CD4-positive, alpha-beta T cell treated with Interleukin-12 subunit alpha and Interleukin-12 subunit beta, for 1 hour (primary cell): ENCODE data around the gene NOC4L.
"Not testable (repeated sequence)": the region's sequence is repeated elsewhere in the genome, so short reads cannot be mapped to it uniquely, and the experiment has no call there.

Source experiments
- DNase-seq: peaks from one replicate; pipeline ENCODE4 v3.0.0-alpha.2; 2020

NOC4L gene

GRCh38 chr12:132124766-132125425, 19.4 kb upstream of the NOC4L start:
- no peak for DNase-seq

GRCh38 chr12:132125736-132126135, 18.5 kb upstream of the NOC4L start:
- no peak for DNase-seq

- no peak for DNase-seq
Observed at GRCh38 chr12:132127041-132127440, 17.2 kb upstream of the NOC4L start.

- DNase-seq = no peak
Observed at GRCh38 chr12:132129007-132129406, 15.2 kb upstream of the NOC4L start.

- no peak for DNase-seq
Observed at GRCh38 chr12:132130690-132131089, 13.6 kb upstream of the NOC4L start.

- DNase-seq = no peak
Observed at GRCh38 chr12:132131229-132131628, 13.0 kb upstream of the NOC4L start.

GRCh38 chr12:132131952-132132351, 12.3 kb upstream of the NOC4L start:
- no peak for DNase-seq

- no peak for DNase-seq
Observed at GRCh38 chr12:132132609-132133430, 11.4 kb upstream of the NOC4L start.

GRCh38 chr12:132133952-132134652, 10.2 kb upstream of the NOC4L start:
- no peak for DNase-seq

GRCh38 chr12:132134653-132135183, 9.5 kb upstream of the NOC4L start:
- not testable (repeated sequence) for DNase-seq

- not testable (repeated sequence) for DNase-seq
Observed at GRCh38 chr12:132136226-132136625, 8.0 kb upstream of the NOC4L start.

- DNase-seq = no peak
Observed at GRCh38 chr12:132137483-132138125, 6.7 kb upstream of the NOC4L start.

- DNase-seq = no peak
Observed at GRCh38 chr12:132138941-132139871, 5.1 kb upstream of the NOC4L start.

- no peak for DNase-seq
Observed at GRCh38 chr12:132139912-132140311, 4.3 kb upstream of the NOC4L start.

GRCh38 chr12:132140501-132140900, 3.8 kb upstream of the NOC4L start:
- DNase-seq = no peak

- DNase-seq = no peak
Observed at GRCh38 chr12:132140918-132141841, 3.1 kb upstream of the NOC4L start.

- DNase-seq = no peak
Observed at GRCh38 chr12:132141976-132142678, 2.1 kb upstream of the NOC4L start.

- DNase-seq = no peak
Observed at GRCh38 chr12:132142679-132143335, 1.4 kb upstream of the NOC4L start.

GRCh38 chr12:132143336-132144071, 753 bp upstream of the NOC4L start:
- no peak for DNase-seq
